B cell (primary cell): Measurements from ENCODE around the gene DNASE2. TPM values are rescaled to one million over a fixed set of nuclear protein-coding genes. Genes with fewer than 3 reads are reported as not detected.

Source experiments
- ATAC-seq: fragments of 200-7000 bp; cut with Tn5 transposase; one replicate; pipeline ENCODE4 v1.10.0; 2021; ENCODE audit warnings: low read depth, mild to moderate bottlenecking, moderate number of reproducible peaks, moderate library complexity
- CTCF ChIA-PET: fragments of 350-600 bp; sonication (Branson Sonifier 250); formaldehyde crosslinking; loops from one replicate; lab custom pipeline; 2021; ENCODE audit warnings: antibody characterized with exemption, inconsistent platforms; lab: Charles Lee
- POLR2A ChIA-PET: fragments of 350-600 bp; sonication (Branson Sonifier 250); formaldehyde crosslinking; loops from one replicate; lab custom pipeline; 2021; ENCODE audit warnings: antibody characterized with exemption; lab: Charles Lee
- DNase-seq: peaks from one replicate; pipeline ENCODE4 v3.0.0; 2013
- H2AFZ ChIP-seq: 2 replicates; pipeline ENCODE4 v1.6.1; 2012; ENCODE audit warnings: mild to moderate bottlenecking, low read depth, low read length; ENCODE audit not compliant: insufficient read depth, poor library complexity, severe bottlenecking
- H3K27ac ChIP-seq, 2 donors: 1 replicate in 1 of 2; 2 replicates in 1 of 2; pipeline ENCODE4 v1.5.1; 2012 to 2013; ENCODE audit warnings: low read length in 2 of 2, mild to moderate bottlenecking in 2 of 2, moderate library complexity in 1 of 2
- H3K27me3 ChIP-seq, 4 experiments: fragments of 200-600 bp in 1 of 4; sonication (generic) in 1 of 4; replicated peaks in 1 of 4; 1 replicate in 2 of 4; 2 replicates in 2 of 4; pipeline versions ENCODE4 v1.6.1 to v1.7.0; 2013 to 2016; ENCODE audit warnings: low read length in 3 of 4, mild to moderate bottlenecking in 2 of 4, mixed read lengths in 1 of 4, moderate library complexity in 1 of 4; ENCODE audit not compliant: insufficient read depth in 4 of 4, control insufficient read depth in 3 of 4; ENCODE audit errors: control extremely low read depth in 1 of 4
- H3K36me3 ChIP-seq, 2 experiments: replicated peaks in 1 of 2; 1 replicate in 1 of 2; 2 replicates in 1 of 2; pipeline versions ENCODE4 v1.6.1 to v1.7.1; 2013; ENCODE audit warnings: low read length in 1 of 2; ENCODE audit not compliant: insufficient read depth in 2 of 2, control insufficient read depth in 1 of 2; ENCODE audit errors: control extremely low read depth in 1 of 2, extremely low read depth in 1 of 2
- H3K4me1 ChIP-seq, 2 donors: fragments of 200-600 bp in 1 of 2; sonication (generic) in 1 of 2; 1 replicate in 1 of 2; 2 replicates in 1 of 2; pipeline versions ENCODE4 v1.5.1 to v1.6.1; 2013 to 2017; ENCODE audit warnings: low read length in 2 of 2; ENCODE audit not compliant: control insufficient read depth in 2 of 2, insufficient read depth in 2 of 2
- H3K4me2 ChIP-seq: replicated peaks from 2 replicates; pipeline ENCODE3; 2012; ENCODE audit warnings: mild to moderate bottlenecking, low read depth, low read length; ENCODE audit not compliant: poor library complexity, severe bottlenecking
- H3K4me3 ChIP-seq, 5 experiments: fragments of 200-600 bp in 1 of 5; sonication (generic) in 1 of 5; 1 replicate in 3 of 5; 2 replicates in 2 of 5; pipeline versions ENCODE4 v1.5.1 to v1.7.0; 2011 to 2016; ENCODE audit warnings: low read length in 4 of 5, mild to moderate bottlenecking in 4 of 5, low read depth in 2 of 5, control low read depth in 1 of 5, moderate library complexity in 1 of 5; ENCODE audit not compliant: insufficient read depth in 1 of 5; ENCODE audit errors: control extremely low read depth in 1 of 5, extremely low read depth in 1 of 5
- H3K79me2 ChIP-seq: fragments of 200-600 bp; sonication (generic); one replicate; pipeline ENCODE4 v1.6.0; 2016; ENCODE audit warnings: low read length; ENCODE audit not compliant: control insufficient read depth, insufficient read depth
- H3K9ac ChIP-seq: fragments of 200-600 bp; sonication (generic); 2 replicates; pipeline ENCODE4 v1.6.1; 2017; ENCODE audit warnings: mild to moderate bottlenecking, low read length, moderate library complexity
- H3K9me3 ChIP-seq, 3 donors: one replicate each; pipeline versions ENCODE4 v1.6.1 to v1.7.1; 2013; ENCODE audit warnings: low read length in 2 of 3; ENCODE audit not compliant: control insufficient read depth in 2 of 3, insufficient read depth in 1 of 3; ENCODE audit errors: control extremely low read depth in 1 of 3
- H4K20me1 ChIP-seq: 2 replicates; pipeline ENCODE4 v1.6.0; 2012; ENCODE audit warnings: mild to moderate bottlenecking, low read length; ENCODE audit not compliant: insufficient read depth, control insufficient read depth, poor library complexity, severe bottlenecking
- H3K27ac Mint-ChIP-seq: one replicate; pipeline ENCODE4 v1.8.0; 2021; ENCODE audit warnings: mixed read lengths
- H3K27me3 Mint-ChIP-seq: one replicate; pipeline ENCODE4 v1.8.0; 2021; ENCODE audit warnings: mixed read lengths
- H3K4me1 Mint-ChIP-seq: one replicate; pipeline ENCODE4 v1.8.0; 2021; ENCODE audit warnings: mixed read lengths
- H3K4me3 Mint-ChIP-seq: one replicate; pipeline ENCODE4 v1.8.0; 2021; ENCODE audit warnings: mixed read lengths
- H3K9me3 Mint-ChIP-seq: one replicate; pipeline ENCODE4 v1.8.0; 2022; ENCODE audit warnings: mixed read lengths; ENCODE audit not compliant: insufficient read depth
- EZH2 ChIP-seq: IDR thresholded peaks from 2 replicates; pipeline ENCODE4 v1.6.1; 2012; ENCODE audit warnings: borderline replicate concordance, low read depth, mild to moderate bottlenecking, moderate library complexity, low read length; ENCODE audit not compliant: insufficient read depth, poor library complexity, severe bottlenecking
- WGBS: methylation state at CpG from one replicate; pipeline ENCODE4 v1.1.5; 2013; ENCODE audit warnings: missing lambda C conversion rate; ENCODE audit not compliant: insufficient coverage; 5-methylcytosine and 5-hydroxymethylcytosine counted together
- intact Hi-C: fragments of 100-400 bp; cut with micrococcal nuclease; formaldehyde crosslinking; loops from one replicate; pipeline ENCODE4 v1.10.0; 2022
- polyA plus RNA-seq: library from polyadenylated mRNA; depleted of rRNA; stranded (reverse); fragments of >200 nt; gene quantifications from 2 replicates; pipeline ENCODE4 v1.2.3, GENCODE V29; 2012
- total RNA-seq, 2 donors: library from RNA; stranded (reverse); fragments of 120-200 nt in 1 of 2; gene quantifications; 1 replicate in 1 of 2; 2 replicates in 1 of 2; pipeline versions ENCODE4 v1.2.3 to v1.2.4, GENCODE V29; 2013 to 2022
- TF ChIP-seq, protein P1 (sequence below): fragments of 200-600 bp; IDR thresholded peaks from one replicate; pipeline ENCODE4 v1.8.0; 2022; ENCODE audit warnings: antibody characterized with exemption, mild to moderate bottlenecking

Gene DNASE2
- total and polyA plus RNA-seq, 2 donors (not counting 1 experiment from before 2014, with no cell fraction given): 24.9 to 26.6 TPM

DNA sequence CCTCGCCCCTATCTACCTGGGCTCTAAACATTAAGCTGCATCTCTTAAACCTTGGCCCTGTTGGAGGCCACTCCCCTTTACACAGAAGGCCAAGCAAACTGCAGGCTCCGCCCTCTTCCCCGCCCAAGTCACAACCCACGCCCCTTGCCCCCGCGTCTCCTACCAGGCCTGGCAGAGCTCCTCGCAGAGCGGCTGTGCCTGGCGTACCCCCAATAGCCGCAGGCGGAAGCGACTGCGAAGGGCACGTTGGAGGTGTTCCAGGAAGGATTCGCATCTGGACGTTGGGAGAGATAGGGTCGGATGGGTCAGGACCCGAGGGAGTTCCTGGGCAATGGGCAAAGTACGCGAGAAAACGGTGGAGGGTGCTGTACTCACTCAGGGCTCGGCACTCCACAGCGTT is 52.8 kb downstream of the DNASE2 start:
- Histone ChIP-seq H3K79me2 (no peaks in the 10 kb centered on the region), H3K4me1 (peaks cover 24 to 36% of the 10 kb centered on the region in 2 donors), H3K4me2 (no peak overlapping the region), H3K4me3 (no peak overlapping the region), H3K27me3 (peaks cover 0 to 92% (median 58%) of the 10 kb centered on the region in 4 experiments), H3K27ac (no peak overlapping the region), H2AFZ (no peak overlapping the region), H3K9me3 (peaks cover 0 to 33% (median 0%) of the 10 kb centered on the region in 3 donors), H3K36me3 (no peaks in the 10 kb centered on the region), H3K9ac (no peak overlapping the region), H4K20me1 (no peaks in the 10 kb centered on the region)
- H3K4me3 Mint-ChIP-seq: no peak overlapping the region
- H3K27me3 Mint-ChIP-seq: peaks cover 69% of the 10 kb centered on the region
- H3K27ac Mint-ChIP-seq: no peak overlapping the region
- H3K4me1 Mint-ChIP-seq: peaks cover 21% of the 10 kb centered on the region
- DNase-seq (no peak), ATAC-seq (no peak)
- CTCF ChIA-PET: interaction anchor here (0.7 to 1.2 kb wide), 3 partner anchors 7 to 19 kb away, joined by 3 to 7 read pairs (median 3); no protein-coding TSS in a partner anchor
- intact Hi-C loops: no loop called here
- 9% methylated on average over 23 of the region's 23 CpGs for WGBS
- POLR2A ChIA-PET: no interaction called here
- no peak for TF ChIP-seq EZH2
- TF ChIP-seq, protein P1, sequence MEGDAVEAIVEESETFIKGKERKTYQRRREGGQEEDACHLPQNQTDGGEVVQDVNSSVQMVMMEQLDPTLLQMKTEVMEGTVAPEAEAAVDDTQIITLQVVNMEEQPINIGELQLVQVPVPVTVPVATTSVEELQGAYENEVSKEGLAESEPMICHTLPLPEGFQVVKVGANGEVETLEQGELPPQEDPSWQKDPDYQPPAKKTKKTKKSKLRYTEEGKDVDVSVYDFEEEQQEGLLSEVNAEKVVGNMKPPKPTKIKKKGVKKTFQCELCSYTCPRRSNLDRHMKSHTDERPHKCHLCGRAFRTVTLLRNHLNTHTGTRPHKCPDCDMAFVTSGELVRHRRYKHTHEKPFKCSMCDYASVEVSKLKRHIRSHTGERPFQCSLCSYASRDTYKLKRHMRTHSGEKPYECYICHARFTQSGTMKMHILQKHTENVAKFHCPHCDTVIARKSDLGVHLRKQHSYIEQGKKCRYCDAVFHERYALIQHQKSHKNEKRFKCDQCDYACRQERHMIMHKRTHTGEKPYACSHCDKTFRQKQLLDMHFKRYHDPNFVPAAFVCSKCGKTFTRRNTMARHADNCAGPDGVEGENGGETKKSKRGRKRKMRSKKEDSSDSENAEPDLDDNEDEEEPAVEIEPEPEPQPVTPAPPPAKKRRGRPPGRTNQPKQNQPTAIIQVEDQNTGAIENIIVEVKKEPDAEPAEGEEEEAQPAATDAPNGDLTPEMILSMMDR: no peak
- no peaks in the 10 kb centered on the region for H3K9me3 Mint-ChIP-seq

DNA sequence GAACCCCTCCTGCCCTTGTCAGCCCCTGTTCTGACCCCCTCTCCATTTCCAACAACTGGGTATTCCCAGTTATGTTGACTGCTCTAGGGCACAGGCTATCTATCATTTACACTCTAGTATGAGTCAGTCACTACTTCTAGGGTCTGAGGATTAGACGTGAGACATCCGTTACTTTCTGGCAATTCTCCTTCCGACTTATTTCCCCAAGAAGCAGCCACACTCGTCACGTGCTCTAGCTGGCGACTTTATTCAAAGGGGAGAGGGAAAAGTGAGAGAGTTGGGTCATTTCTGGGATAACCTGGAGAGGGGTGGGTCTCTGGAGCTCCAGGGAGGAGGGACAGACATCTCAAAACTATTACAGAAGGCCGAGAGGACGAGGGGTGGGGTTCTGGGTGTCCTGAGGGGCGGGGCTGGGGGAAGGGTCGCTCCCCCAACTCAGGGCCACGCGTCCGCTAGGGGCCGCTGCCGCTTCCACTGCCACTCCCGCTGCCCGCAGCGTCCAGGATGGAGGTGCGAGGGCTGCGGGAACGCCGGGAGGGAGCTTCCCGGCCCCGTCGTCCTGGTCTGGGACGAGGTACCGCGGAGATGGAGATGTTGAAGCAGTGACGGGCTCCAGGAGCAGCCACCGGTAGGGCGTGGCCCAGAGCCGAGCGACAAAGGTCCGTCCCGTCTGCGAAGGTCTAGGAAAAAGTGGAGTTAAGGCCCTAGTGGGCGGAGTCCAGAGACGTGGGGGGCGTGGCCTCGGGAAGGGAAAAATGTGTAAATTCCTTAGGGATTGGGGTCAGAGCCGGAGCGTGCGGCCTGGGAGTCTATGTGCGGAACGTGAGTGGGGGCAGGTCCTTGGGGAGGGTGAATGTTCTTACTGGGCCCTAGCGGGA is 55.8 kb downstream of the DNASE2 start:
- WGBS: 14% methylated on average over 38 of the region's 46 CpGs
- TF ChIP-seq, protein P1: peak; percentile 19
- TF ChIP-seq EZH2: no peak
- ATAC-seq: no peak
- Mint-ChIP-seq H3K4me3 (no peak overlapping the region), H3K9me3 (no peaks in the 10 kb centered on the region), H3K27ac (no peak overlapping the region), H3K4me1 (peaks cover 8% of the 10 kb centered on the region), H3K27me3 (peaks cover 40% of the 10 kb centered on the region)
- intact Hi-C loops: no loop called here
- Histone ChIP-seq H3K27me3 (peaks cover 0 to 62% (median 30%) of the 10 kb centered on the region in 4 experiments), H3K36me3 (no peaks in the 10 kb centered on the region), H3K9ac (peak overlapping the region; percentile 26), H3K4me1 (peaks cover 10 to 14% of the 10 kb centered on the region in 2 donors), H3K79me2 (no peaks in the 10 kb centered on the region), H4K20me1 (no peaks in the 10 kb centered on the region), H3K9me3 (peaks cover 0 to 28% (median 0%) of the 10 kb centered on the region in 3 donors), H3K4me2 (peak overlapping the region; percentile 60), H3K27ac (no peak overlapping the region), H2AFZ (peak overlapping the region; percentile 42), H3K4me3 (no peak overlapping the region)
- ChIA-PET CTCF (interaction anchor here (1.5 to 1.7 kb wide), 2 partner anchors 10 to 65 kb away, joined by 4 to 5 read pairs; no protein-coding TSS in a partner anchor), POLR2A (interaction anchor here (0.6 kb wide), 1 partner anchor 91 kb away, joined by 3 read pairs; the partner anchor contains the start of gene TRIR)
- no peak for DNase-seq
